ENCODE measurements around the gene CDK2AP2.
"Not testable (repeated sequence)": the region's sequence is repeated elsewhere in the genome, so short reads cannot be mapped to it uniquely, and the experiment has no call there.

GRCh38 chr11:67477344-67478050, 30.5 kb downstream of the CDK2AP2 start:
- TF ChIP-seq POLR2A, CTCF, EP300 (IDR thresholded peaks at IDR 0.05): not testable (repeated sequence)
